ENCODE data around the gene STRIP1. TPM values are rescaled to one million over a fixed set of nuclear protein-coding genes. Genes with fewer than 3 reads are reported as not detected.

STRIP1 gene
- total RNA-seq, 2 donors from 2014 or later: 34.0 to 38.2 TPM

Other genes with a start within 250 kb of the STRIP1 start
- gene CSF1, start 123.8 kb upstream of the STRIP1 start, total RNA-seq: 10 to 100 TPM in 1 of 2 donors, 1 to 10 TPM in 1; 9.5 to 20.2 TPM
- 10 to 100 TPM; 90.7 to 95.1 TPM for gene AHCYL1, start 49.9 kb upstream of the STRIP1 start, total RNA-seq
- not detected for gene ALX3, start 36.0 kb downstream of the STRIP1 start, total RNA-seq
- not detected for gene UBL4B, start 77.8 kb downstream of the STRIP1 start, total RNA-seq
- under 1 TPM; 0.06 to 0.09 TPM for gene SLC6A17, start 115.9 kb downstream of the STRIP1 start, total RNA-seq
- 1 to 10 TPM; 7.0 to 8.1 TPM for gene KCNC4, start 175.7 kb downstream of the STRIP1 start, total RNA-seq

All from left colon (tissue), 2 donors.